ENCODE data around the gene ATP6V1D.

DNA sequence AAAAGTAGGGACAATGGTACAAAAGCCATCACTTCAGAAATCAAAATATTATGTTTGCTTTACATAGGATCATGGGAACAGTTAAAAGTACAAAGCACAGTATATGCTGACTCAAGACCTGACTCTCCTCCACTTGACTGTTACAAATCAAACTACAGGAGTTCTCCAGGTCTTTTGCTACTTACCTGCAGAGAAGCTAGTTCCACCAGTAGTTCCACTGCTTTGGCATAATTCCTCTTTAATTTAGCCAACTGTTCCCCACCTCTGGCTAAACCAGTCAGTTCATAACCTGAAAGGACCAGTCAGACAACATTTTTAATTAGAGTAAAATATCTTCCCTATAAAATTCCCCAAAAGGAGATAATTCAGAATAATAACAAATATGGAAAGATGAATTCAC lies 14.0 kb downstream of the ATP6V1D start:
- no peak for TF ChIP-seq GABPA (tag; conservative IDR thresholded peaks at IDR 0.05; ENCODE audit: low read depth)
- TF ChIP-seq FOS (IDR thresholded peaks at IDR 0.05; ENCODE audit: extremely low read depth, insufficient read length): no peak
- TF ChIP-seq ZNF561 (CRISPR knock-in tag; conservative IDR thresholded peaks at IDR 0.05): no peak
- TF ChIP-seq, protein P1, sequence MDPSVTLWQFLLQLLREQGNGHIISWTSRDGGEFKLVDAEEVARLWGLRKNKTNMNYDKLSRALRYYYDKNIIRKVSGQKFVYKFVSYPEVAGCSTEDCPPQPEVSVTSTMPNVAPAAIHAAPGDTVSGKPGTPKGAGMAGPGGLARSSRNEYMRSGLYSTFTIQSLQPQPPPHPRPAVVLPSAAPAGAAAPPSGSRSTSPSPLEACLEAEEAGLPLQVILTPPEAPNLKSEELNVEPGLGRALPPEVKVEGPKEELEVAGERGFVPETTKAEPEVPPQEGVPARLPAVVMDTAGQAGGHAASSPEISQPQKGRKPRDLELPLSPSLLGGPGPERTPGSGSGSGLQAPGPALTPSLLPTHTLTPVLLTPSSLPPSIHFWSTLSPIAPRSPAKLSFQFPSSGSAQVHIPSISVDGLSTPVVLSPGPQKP (CRISPR knock-in tag; IDR thresholded peaks at IDR 0.05): no peak
- TF ChIP-seq SNRNP70 (optimal IDR thresholded peaks at IDR 0.05; ENCODE audit: low read depth, low read length): no peak

Measured in K562 (cell line).